ENCODE data around the gene EPN2. TPM values are rescaled to one million over a fixed set of nuclear protein-coding genes. Genes with fewer than 3 reads are reported as not detected.

Gene EPN2
- total and polyA plus RNA-seq, 3 donors from 2014 or later, result 60.0 to 66.5 (median 61.1) TPM

GRCh38 chr17:19319771-19320505 lies 82.8 kb downstream of the EPN2 start:
- no peak for DNase-seq
- H3K4me1 ChIP-seq, result peaks cover 13% of the 10 kb centered on the region
- no peaks in the 10 kb centered on the region for H3K9me3 ChIP-seq
- 93 to 95% methylated on average over 12 of the region's 12 CpGs for WGBS, 2 donors
- H3K36me3 ChIP-seq (ENCODE audit: low read depth, missing control alignments), result no peaks in the 10 kb centered on the region
- no peaks in the 10 kb centered on the region for H3K27me3 ChIP-seq
- TF ChIP-seq CTCF (IDR thresholded peaks at IDR 0.05), result no peak
- TF ChIP-seq POLR2A (IDR thresholded peaks at IDR 0.05), result no peak
- intact Hi-C loops (cut with DNase I; ENCODE audit: low total_unique reads), result no loop called here
- H3K27ac ChIP-seq, result no peak overlapping the region
- no peak overlapping the region for H3K4me3 ChIP-seq

GRCh38 chr17:19320876-19321275 lies 83.7 kb downstream of the EPN2 start:
- 95 to 100% methylated on average over 3 to 5 of the region's 5 CpGs for WGBS, 2 donors
- Histone ChIP-seq H3K4me1 (peaks cover 13% of the 10 kb centered on the region), H3K27me3 (no peaks in the 10 kb centered on the region), H3K4me3 (no peak overlapping the region), H3K36me3 (ENCODE audit: low read depth, missing control alignments) (no peaks in the 10 kb centered on the region), H3K27ac (no peak overlapping the region), H3K9me3 (no peaks in the 10 kb centered on the region)
- TF ChIP-seq POLR2A (IDR thresholded peaks at IDR 0.05), result no peak
- TF ChIP-seq CTCF (IDR thresholded peaks at IDR 0.05), result no peak
- DNase-seq, result no peak
- intact Hi-C loops (cut with DNase I; ENCODE audit: low total_unique reads), result no loop called here

GRCh38 chr17:19321481-19322128 lies 84.4 kb downstream of the EPN2 start:
- WGBS, 2 donors, result 77 to 87% methylated on average over 9 of the region's 9 CpGs
- H3K4me3 ChIP-seq, result no peak overlapping the region
- H3K27ac ChIP-seq, result no peak overlapping the region
- no peaks in the 10 kb centered on the region for H3K36me3 ChIP-seq (ENCODE audit: low read depth, missing control alignments)
- H3K9me3 ChIP-seq, result no peaks in the 10 kb centered on the region
- H3K4me1 ChIP-seq, result peaks cover 13% of the 10 kb centered on the region
- TF ChIP-seq POLR2A (IDR thresholded peaks at IDR 0.05), result no peak
- TF ChIP-seq CTCF (IDR thresholded peaks at IDR 0.05), result no peak
- H3K27me3 ChIP-seq, result no peaks in the 10 kb centered on the region
- intact Hi-C loops (cut with DNase I; ENCODE audit: low total_unique reads), result no loop called here
- no peak for DNase-seq

- no peaks in the 10 kb centered on the region for H3K36me3 ChIP-seq (ENCODE audit: low read depth, missing control alignments)
- no peaks in the 10 kb centered on the region for H3K9me3 ChIP-seq
- H3K27me3 ChIP-seq, result no peaks in the 10 kb centered on the region
- 95 to 99% methylated on average over 5 of the region's 5 CpGs for WGBS, 2 donors
- intact Hi-C loops (cut with DNase I; ENCODE audit: low total_unique reads), result no loop called here
- TF ChIP-seq POLR2A (IDR thresholded peaks at IDR 0.05) (no peak), CTCF (IDR thresholded peaks at IDR 0.05) (no peak)
- H3K4me1 ChIP-seq, result peaks cover 8% of the 10 kb centered on the region
- no peak overlapping the region for H3K27ac ChIP-seq
- DNase-seq, result no peak
- H3K4me3 ChIP-seq, result no peak overlapping the region
Observed at GRCh38 chr17:19322129-19322505, 85.0 kb downstream of the EPN2 start.

All from testis (tissue), 3 donors.